K562 (cell line): ENCODE results near the gene CELF6. TPM values are rescaled to one million over a fixed set of nuclear protein-coding genes. Genes with fewer than 3 reads are reported as not detected.
A peak's percentile ranks its signal among the peaks of the same experiment; 100 is the strongest.

Experiments used
- ARID3A ChIP-seq: IDR thresholded peaks from 2 replicates; pipeline ENCODE4 v1.6.1; 2012; ENCODE audit warnings: low read depth, low read length, improper control_type of control experiment, borderline replicate concordance
- ARID3B ChIP-seq: fragments of 250-450 bp; sonication (Bioruptor Pico); IDR thresholded peaks from 2 replicates; pipeline ENCODE4 v1.4.0; 2020; ENCODE audit warnings: borderline replicate concordance
- ATF6 ChIP-seq: sonication (generic); formaldehyde crosslinking; IDR thresholded peaks from 2 replicates; pipeline ENCODE4 v1.4.0; 2020; ENCODE audit warnings: mild to moderate bottlenecking, missing genetic modification reagents
- CREB3 ChIP-seq: fragments of 450-650 bp; conservative IDR thresholded peaks from 2 replicates; pipeline ENCODE4 v1.6.1; 2016; ENCODE audit warnings: missing genetic modification characterization, low read depth, mild to moderate bottlenecking, missing compliant biosample characterization, moderate library complexity
- ELK1 ChIP-seq: sonication (generic); formaldehyde crosslinking; IDR thresholded peaks from 2 replicates; pipeline ENCODE4 v1.8.1; 2022; ENCODE audit warnings: missing genetic modification reagents
- ESRRA ChIP-seq: fragments of 450-650 bp; IDR thresholded peaks from 2 replicates; pipeline ENCODE4 v1.6.1; 2014; ENCODE audit warnings: low read depth, mild to moderate bottlenecking, moderate library complexity, borderline replicate concordance
- ESRRB ChIP-seq: fragments of 250-450 bp; sonication (Bioruptor Pico); IDR thresholded peaks from 2 replicates; pipeline ENCODE4 v1.5.0; 2020; ENCODE audit warnings: mild to moderate bottlenecking, moderate library complexity, borderline replicate concordance
- FOXO4 ChIP-seq: fragments of 450-650 bp; formaldehyde crosslinking; IDR thresholded peaks from 2 replicates; pipeline ENCODE4 v1.4.0; 2020; ENCODE audit warnings: mild to moderate bottlenecking, moderate library complexity
- IFI16 ChIP-seq: fragments of 250-450 bp; sonication (Bioruptor Pico); IDR thresholded peaks from 2 replicates; pipeline ENCODE4 v2.1.2; 2022; ENCODE audit warnings: mild to moderate bottlenecking, inconsistent platforms
- NFRKB ChIP-seq: fragments of 450-650 bp; IDR thresholded peaks from 2 replicates; pipeline ENCODE4 v1.6.1; 2016; ENCODE audit warnings: low read depth
- PTTG1 ChIP-seq: fragments of 450-650 bp; IDR thresholded peaks from 2 replicates; pipeline ENCODE4 v1.6.1; 2016; ENCODE audit warnings: low read depth, mild to moderate bottlenecking, missing genetic modification characterization, missing compliant biosample characterization
- PYGO2 ChIP-seq: fragments of 450-650 bp; IDR thresholded peaks from 2 replicates; pipeline ENCODE4 v1.6.1; 2016; ENCODE audit warnings: mild to moderate bottlenecking, missing genetic modification characterization, moderate library complexity, missing compliant biosample characterization
- SMAD2 ChIP-seq: fragments of 150-350 bp; IDR thresholded peaks from 2 replicates; pipeline ENCODE4 v1.6.1; 2014; ENCODE audit warnings: low read depth, mild to moderate bottlenecking, low read length
- XRCC3 ChIP-seq: fragments of 450-650 bp; IDR thresholded peaks from 2 replicates; pipeline ENCODE4 v1.6.1; 2017; ENCODE audit warnings: mild to moderate bottlenecking, moderate library complexity
- ZNF184 ChIP-seq: sonication (generic); formaldehyde crosslinking; IDR thresholded peaks from 2 replicates; pipeline ENCODE4 v1.5.0; 2020; ENCODE audit warnings: missing genetic modification reagents
- ZNF263 ChIP-seq: sonication (generic); formaldehyde crosslinking; IDR thresholded peaks from 2 replicates; pipeline ENCODE4 v1.8.0; 2022; ENCODE audit warnings: mild to moderate bottlenecking, missing genetic modification reagents, borderline replicate concordance
- ZNF431 ChIP-seq: sonication (generic); formaldehyde crosslinking; IDR thresholded peaks from 2 replicates; pipeline ENCODE4 v1.8.0; 2022; ENCODE audit warnings: mild to moderate bottlenecking, missing genetic modification reagents
- ZNF445 ChIP-seq: fragments of 250-450 bp; sonication (Bioruptor Pico); IDR thresholded peaks from 2 replicates; pipeline ENCODE4 v1.4.0; 2020; ENCODE audit warnings: low read depth, mild to moderate bottlenecking, moderate library complexity
- ZNF766 ChIP-seq: fragments of 200-800 bp; sonication (Bioruptor generic); conservative IDR thresholded peaks from 2 replicates; pipeline ENCODE4 v1.6.1; 2016; ENCODE audit warnings: missing genetic modification characterization, missing compliant biosample characterization
- polyA plus RNA-seq, 8 experiments: library from polyadenylated mRNA; depleted of rRNA in 4 of 8; stranded (reverse) in 5 of 8; unstranded in 3 of 8; fragments of >200 nt; fragmentation: Nextera tagmentation in 2 of 8; fragmentation: Illumina TruSeq in 1 of 8; extraction: Ambion mirVana in 2 of 8; extraction: Trizol in 1 of 8; gene quantifications; 2 replicates each; pipeline versions ENCODE4 v1.2.1 to v1.2.3, GENCODE V29; 2011 to 2014; ENCODE audit warnings: inconsistent platforms in 1 of 8, missing spikeins in 1 of 8
- total RNA-seq, 7 experiments: library from RNA; depleted of rRNA in 6 of 7; stranded (reverse); fragments of >200 nt in 6 of 7; fragmentation: Illumina TruSeq in 2 of 7; extraction: Trizol in 2 of 7; gene quantifications; 2 replicates each; pipeline versions ENCODE4 v1.2.1 to v1.2.3, GENCODE V29; 2011 to 2021; ENCODE audit warnings: low replicate concordance in 1 of 7

CELF6 gene
- total and polyA plus RNA-seq, 9 of the 15 experiments (the other 6 are each of a cell fraction or from before 2014, with no cell fraction given): 0.01 to 0.11 TPM; not detected in 7

GRCh38 chr15:72319360-72319984 lies 485 bp downstream of the CELF6 start (continued):
- TF ChIP-seq ZNF184: no peak
- TF ChIP-seq SMAD2: no peak
- TF ChIP-seq ZNF431 (CRISPR knock-in tag): no peak
- no peak for TF ChIP-seq NFRKB
- no peak for TF ChIP-seq CREB3 (tag)
- TF ChIP-seq PTTG1: no peak
- TF ChIP-seq PYGO2 (tag): no peak
- no peak for TF ChIP-seq ZNF766
- TF ChIP-seq ARID3B: no peak
- no peak for TF ChIP-seq ZNF445 (CRISPR knock-in tag)
- no peak for TF ChIP-seq ELK1 (CRISPR knock-in tag)
- no peak for TF ChIP-seq ARID3A
- no peak for TF ChIP-seq ESRRA
- no peak for TF ChIP-seq ESRRB (CRISPR knock-in tag)
- TF ChIP-seq ZNF263 (CRISPR knock-in tag): peak; percentile 66; the same call in 1 of the 2 replicates
- peak; percentile 98 for TF ChIP-seq ATF6 (CRISPR knock-in tag)
- TF ChIP-seq FOXO4 (CRISPR knock-in tag): no peak
- no peak for TF ChIP-seq IFI16 (CRISPR knock-in tag)
- TF ChIP-seq XRCC3: no peak
